Lower leg skin (tissue), 3 donors: ENCODE results near the gene PEX5.
"Not testable (repeated sequence)": the region's sequence is repeated elsewhere in the genome, so short reads cannot be mapped to it uniquely, and the experiment has no call there.

Experiments used
- POLR2A ChIP-seq, 2 donors: fragments of 450-650 bp; IDR thresholded peaks; one replicate each; pipeline ENCODE4 v1.6.1; 2016 to 2017; ENCODE audit warnings: antibody characterized with exemption in 2 of 2, mild to moderate bottlenecking in 1 of 2, moderate library complexity in 1 of 2
- TF ChIP-seq, protein P1 (sequence below), 3 donors: fragments of 450-650 bp; IDR thresholded peaks; one replicate each; pipeline ENCODE4 v1.5.1; 2016; ENCODE audit warnings: antibody characterized with exemption in 3 of 3, mild to moderate bottlenecking in 3 of 3, moderate library complexity in 2 of 3

DNA sequence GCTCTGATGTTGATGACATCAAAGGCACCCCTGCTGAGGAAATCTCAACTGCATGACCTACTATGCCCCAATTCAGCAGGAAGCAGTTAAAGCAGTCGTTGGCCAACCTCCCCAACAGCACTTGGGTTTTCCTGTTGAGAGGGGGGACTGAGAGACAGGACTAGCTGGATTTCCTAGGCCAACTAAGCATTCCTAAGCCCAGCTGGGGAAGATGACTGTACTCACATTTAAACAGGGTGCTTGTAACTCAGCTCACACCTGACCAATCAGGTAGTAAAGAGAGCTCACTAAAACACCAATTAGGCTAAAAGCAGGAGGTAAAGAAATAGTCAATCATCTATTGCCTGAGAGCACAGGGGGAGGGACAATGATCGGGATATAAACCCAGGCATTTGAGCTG is 3.4 kb upstream of the PEX5 start:
- TF ChIP-seq, protein P1, sequence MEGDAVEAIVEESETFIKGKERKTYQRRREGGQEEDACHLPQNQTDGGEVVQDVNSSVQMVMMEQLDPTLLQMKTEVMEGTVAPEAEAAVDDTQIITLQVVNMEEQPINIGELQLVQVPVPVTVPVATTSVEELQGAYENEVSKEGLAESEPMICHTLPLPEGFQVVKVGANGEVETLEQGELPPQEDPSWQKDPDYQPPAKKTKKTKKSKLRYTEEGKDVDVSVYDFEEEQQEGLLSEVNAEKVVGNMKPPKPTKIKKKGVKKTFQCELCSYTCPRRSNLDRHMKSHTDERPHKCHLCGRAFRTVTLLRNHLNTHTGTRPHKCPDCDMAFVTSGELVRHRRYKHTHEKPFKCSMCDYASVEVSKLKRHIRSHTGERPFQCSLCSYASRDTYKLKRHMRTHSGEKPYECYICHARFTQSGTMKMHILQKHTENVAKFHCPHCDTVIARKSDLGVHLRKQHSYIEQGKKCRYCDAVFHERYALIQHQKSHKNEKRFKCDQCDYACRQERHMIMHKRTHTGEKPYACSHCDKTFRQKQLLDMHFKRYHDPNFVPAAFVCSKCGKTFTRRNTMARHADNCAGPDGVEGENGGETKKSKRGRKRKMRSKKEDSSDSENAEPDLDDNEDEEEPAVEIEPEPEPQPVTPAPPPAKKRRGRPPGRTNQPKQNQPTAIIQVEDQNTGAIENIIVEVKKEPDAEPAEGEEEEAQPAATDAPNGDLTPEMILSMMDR (IDR thresholded peaks at IDR 0.05): not testable (repeated sequence)
- TF ChIP-seq POLR2A (IDR thresholded peaks at IDR 0.05): not testable (repeated sequence)
